ENCODE measurements around the gene NDUFAF2.
"Not testable (repeated sequence)": the region's sequence is repeated elsewhere in the genome, so short reads cannot be mapped to it uniquely, and the experiment has no call there.

The NDUFAF2 gene

GRCh38 chr5:61052882-61053281 is 107.9 kb downstream of the NDUFAF2 start:
- DNase-seq = no peak

GRCh38 chr5:61053937-61054336 is 108.9 kb downstream of the NDUFAF2 start:
- DNase-seq = no peak

GRCh38 chr5:61055434-61056006 is 110.5 kb downstream of the NDUFAF2 start:
- no peak for DNase-seq

- DNase-seq = no peak
Observed at GRCh38 chr5:61059499-61059898, 114.5 kb downstream of the NDUFAF2 start.

GRCh38 chr5:61069150-61069549 is 124.1 kb downstream of the NDUFAF2 start:
- DNase-seq = no peak

- DNase-seq = no peak
Observed at GRCh38 chr5:61071526-61071925, 126.5 kb downstream of the NDUFAF2 start.

- DNase-seq = no peak
Observed at GRCh38 chr5:61076626-61077025, 131.6 kb downstream of the NDUFAF2 start.

- no peak for DNase-seq
Observed at GRCh38 chr5:61081741-61082140, 136.7 kb downstream of the NDUFAF2 start.

- no peak for DNase-seq
Observed at GRCh38 chr5:61082516-61083280, 137.7 kb downstream of the NDUFAF2 start.

- DNase-seq = no peak
Observed at GRCh38 chr5:61084658-61085057, 139.7 kb downstream of the NDUFAF2 start.

GRCh38 chr5:61085885-61086284 is 140.9 kb downstream of the NDUFAF2 start:
- DNase-seq = no peak

- no peak for DNase-seq
Observed at GRCh38 chr5:61087921-61088320, 142.9 kb downstream of the NDUFAF2 start.

GRCh38 chr5:61089351-61089750 is 144.3 kb downstream of the NDUFAF2 start:
- no peak for DNase-seq

GRCh38 chr5:61093046-61093771 is 148.2 kb downstream of the NDUFAF2 start:
- DNase-seq = not testable (repeated sequence)

- no peak for DNase-seq
Observed at GRCh38 chr5:61097465-61097864, 152.5 kb downstream of the NDUFAF2 start.

GRCh38 chr5:61098251-61098995 is 153.4 kb downstream of the NDUFAF2 start:
- DNase-seq = no peak

- no peak for DNase-seq
Observed at GRCh38 chr5:61100437-61100836, 155.4 kb downstream of the NDUFAF2 start.

- DNase-seq = no peak
Observed at GRCh38 chr5:61114441-61114840, 169.4 kb downstream of the NDUFAF2 start.

- no peak for DNase-seq
Observed at GRCh38 chr5:61115968-61116367, 171.0 kb downstream of the NDUFAF2 start.

- no peak for DNase-seq
Observed at GRCh38 chr5:61119066-61119465, 174.1 kb downstream of the NDUFAF2 start.

- no peak for DNase-seq
Observed at GRCh38 chr5:61120534-61120933, 175.5 kb downstream of the NDUFAF2 start.

GRCh38 chr5:61123145-61123544 is 178.1 kb downstream of the NDUFAF2 start:
- DNase-seq = no peak

- DNase-seq = no peak
Observed at GRCh38 chr5:61130289-61130688, 185.3 kb downstream of the NDUFAF2 start.

Data from activated effector memory CD4-positive, alpha-beta T cell treated with Interleukin-2 at 50 U/mL for 16 hours (primary cell).